GM18907 (cell line): ENCODE data around the gene PLEKHO1.
"Not testable (repeated sequence)": the region's sequence is repeated elsewhere in the genome, so short reads cannot be mapped to it uniquely, and the experiment has no call there.

Source experiments
- ATAC-seq: cut with Tn5 transposase; IDR thresholded peaks from one replicate; pipeline ENCODE4 v1.9.1; 2021; ENCODE audit warnings: mild to moderate bottlenecking, moderate library complexity; ENCODE audit not compliant: unreplicated experiment

The PLEKHO1 gene

DNA sequence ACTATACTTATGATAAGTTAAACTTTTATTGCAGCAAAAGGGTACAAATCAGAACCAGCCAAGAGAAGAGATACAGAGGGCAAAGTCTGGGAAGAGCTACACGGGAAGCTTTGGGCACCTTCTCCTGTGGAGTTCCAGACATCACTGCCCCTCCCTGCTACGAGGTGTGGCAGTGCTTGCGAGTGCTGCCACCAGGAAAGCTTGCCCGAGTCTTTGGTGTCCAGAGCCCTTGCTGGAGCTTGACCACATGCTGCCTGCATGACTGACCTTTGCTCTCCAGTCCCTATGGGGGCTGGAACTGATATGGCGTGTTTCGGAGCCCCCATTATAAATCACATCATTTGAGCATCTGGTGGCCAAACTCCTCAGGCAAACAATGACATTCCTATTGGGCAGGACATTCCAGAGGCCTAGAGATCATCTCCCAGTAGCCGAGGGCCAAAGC is 23.4 kb downstream of the PLEKHO1 start:
- ATAC-seq, result no peak

DNA sequence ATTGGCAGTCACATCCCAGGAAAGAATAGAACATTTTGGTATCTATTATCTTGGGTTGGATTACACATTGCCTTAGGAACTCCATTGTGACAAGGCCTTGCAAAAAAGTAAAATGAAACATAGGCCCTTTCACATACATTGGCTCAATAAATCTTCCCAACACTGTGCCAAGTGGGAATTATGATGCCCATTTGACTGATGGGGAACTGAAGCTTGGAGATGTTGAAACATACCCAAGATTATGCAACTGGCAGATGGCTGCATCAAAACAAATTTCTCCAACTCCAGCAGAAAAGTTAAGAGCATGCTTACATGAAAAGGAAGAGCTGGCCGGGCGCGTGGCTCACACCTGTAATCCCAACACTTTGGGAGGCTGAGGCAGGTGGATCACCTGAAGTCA is 26.9 kb downstream of the PLEKHO1 start:
- ATAC-seq, result no peak

DNA sequence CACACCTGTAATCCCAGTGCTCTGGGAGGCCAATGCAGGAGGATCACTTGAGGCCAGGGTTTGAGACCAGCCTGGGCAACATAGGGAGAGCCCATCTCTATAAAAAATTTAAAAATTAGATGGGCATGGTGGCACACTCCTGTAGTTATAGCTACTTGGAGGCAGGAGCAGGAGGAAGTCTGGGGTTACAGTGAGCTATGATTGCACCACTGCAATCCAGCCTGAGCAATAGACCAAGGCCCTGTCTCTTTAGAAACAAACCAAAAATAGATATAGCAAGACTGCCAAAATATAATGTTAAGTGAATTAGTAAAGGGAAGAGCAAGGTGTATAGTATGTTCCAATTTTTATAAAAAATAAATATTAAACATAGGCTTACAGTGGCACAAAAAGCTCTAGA is 28.8 kb downstream of the PLEKHO1 start:
- no peak for ATAC-seq

DNA sequence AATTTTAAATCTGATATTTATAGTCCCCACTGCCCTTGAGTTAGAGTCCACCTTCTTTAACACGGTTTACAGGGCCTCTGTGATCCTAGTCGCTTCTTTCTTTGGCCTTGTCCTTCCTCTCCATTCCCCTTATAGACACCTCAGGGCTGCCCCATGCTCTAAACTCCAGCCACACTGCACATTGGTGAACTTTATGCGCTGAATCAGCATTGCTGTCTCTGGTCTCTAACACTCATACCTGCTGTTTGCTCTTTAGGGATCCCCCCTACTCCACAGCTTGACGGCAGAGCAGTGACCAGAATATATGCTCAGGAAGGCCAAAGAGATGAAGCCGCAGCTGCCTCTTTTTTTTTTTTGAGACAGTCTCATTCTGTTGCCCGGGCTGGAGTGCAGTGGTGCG is 30.2 kb downstream of the PLEKHO1 start:
- no peak for ATAC-seq

DNA sequence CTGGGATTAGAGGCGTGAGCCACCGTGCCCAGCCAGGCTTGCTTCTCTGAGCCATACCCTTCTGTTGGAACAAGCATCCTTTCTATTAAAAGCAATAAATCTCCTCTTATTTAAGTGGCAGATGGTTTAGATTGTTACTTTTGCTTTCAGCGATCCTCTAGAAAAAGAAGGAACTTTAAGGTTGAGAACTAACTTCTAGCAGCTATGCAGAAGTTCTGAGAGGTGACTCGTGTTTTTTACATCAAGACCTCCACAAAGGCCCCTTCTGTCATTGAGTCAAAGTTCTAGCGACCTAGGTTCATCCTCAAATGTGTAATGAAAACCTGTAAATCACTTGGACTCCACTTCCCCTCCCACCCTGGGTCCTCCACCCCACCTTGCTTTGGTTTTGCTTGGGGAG is 30.8 kb downstream of the PLEKHO1 start:
- ATAC-seq, result no peak

DNA sequence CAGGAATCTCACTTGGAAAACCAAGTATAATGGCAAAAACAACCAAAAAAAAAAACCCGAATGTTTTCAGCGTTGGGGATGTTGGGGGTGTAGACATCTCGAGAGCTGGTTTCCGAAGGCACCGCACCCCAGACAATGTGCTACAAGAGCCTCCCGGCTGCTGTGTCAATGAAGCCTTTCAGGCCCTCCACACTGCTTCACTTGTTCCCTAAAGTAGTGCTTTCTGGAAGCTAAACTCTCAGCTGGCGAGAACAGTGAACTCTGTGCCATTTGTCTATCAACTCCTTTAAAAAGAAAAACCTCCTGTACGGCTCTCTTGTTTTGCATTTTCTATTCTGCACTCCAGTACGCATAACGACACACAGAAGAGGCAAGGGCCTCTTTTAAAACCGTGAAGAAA is 32.5 kb downstream of the PLEKHO1 start:
- ATAC-seq, result no peak

DNA sequence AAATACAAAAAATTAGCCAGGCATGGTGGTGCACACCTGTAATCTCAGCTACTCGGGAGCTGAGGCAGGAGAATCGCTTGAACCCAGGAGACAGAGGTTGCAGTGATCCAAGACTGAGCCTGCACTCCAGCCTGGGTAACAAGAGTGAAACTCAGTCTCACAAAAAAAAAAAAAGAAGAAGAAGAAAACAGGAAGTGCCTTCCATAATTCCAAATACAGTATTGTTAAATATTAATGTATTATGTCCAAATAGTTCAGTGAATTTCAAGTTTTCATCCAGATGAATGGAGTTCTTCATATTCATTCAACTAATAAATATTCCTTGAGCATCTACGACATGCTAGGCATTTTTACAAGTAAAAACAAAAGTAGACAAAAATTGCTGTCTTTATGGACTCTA is 33.3 kb downstream of the PLEKHO1 start:
- no peak for ATAC-seq

DNA sequence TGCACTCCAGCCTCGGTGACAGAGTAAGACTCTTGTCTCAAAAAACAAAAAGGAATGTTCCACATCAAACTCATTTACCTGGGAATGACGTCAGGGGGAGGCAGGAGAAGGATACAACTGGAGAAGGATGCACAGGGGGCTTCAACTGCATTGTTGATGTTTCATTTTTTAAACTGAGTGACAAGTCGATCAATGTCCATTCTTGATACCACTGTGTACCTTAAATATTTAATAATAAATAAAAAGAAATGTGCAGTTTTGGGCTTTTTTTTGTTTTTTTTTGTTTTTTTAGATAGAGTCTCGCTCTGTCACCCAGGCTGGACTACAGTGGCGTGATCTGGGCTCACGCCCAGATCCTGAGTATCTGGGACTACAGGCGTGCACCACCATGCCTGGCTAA is 35.8 kb downstream of the PLEKHO1 start:
- no peak for ATAC-seq

DNA sequence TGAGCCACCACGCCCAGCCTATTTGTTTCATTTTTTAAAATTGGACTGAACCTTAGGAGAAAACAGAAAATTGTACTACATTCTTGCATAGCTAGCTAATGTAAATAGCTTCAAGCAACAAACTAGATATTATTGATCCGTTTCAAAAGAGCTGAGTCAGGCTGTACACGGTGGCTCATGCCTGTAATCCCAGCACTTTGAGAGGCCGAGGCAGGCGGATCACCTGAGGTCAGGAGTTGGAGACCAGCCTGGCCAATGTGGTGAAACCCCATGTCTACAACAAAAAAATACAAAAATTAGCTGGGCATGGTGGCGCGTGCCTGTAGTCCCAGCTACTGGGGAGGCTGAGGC is 36.7 kb downstream of the PLEKHO1 start:
- not testable (repeated sequence) for ATAC-seq

DNA sequence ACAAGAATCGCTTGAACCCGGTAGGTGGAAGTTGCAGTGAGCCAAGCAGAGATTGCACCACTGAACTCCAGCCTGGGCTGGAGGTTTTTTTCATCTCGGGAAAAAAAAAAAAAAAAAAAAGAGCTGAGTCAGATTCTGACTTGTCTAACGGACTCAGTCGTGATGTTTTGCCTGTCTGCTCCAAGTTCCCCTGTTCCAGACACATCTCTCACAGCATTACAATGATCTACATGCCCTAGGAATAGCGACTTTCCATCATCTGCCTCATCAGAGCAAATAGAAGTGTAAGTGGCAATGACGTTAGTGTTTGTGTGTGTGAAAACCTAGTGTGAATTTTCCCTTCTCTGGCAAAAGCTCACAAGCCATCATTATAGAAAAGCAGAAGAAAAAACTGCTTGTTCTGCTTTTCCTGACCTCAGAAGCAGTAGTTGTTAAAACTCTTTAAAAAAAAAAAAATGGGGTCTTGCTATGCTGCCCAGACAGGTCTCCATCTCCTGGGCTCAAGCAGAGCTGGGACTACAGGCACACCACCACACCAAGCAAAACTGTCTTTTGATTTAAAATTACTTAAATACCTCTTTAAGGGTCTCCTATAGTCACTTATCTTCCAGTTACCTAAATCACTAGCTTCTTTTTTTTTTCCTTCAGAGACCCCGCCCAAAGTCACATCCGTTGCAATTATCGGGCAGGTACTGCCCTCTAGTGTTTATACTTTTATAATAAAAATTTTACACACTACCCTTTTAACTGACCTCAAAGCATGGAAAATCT is 37.3 kb downstream of the PLEKHO1 start:
- ATAC-seq, result no peak

DNA sequence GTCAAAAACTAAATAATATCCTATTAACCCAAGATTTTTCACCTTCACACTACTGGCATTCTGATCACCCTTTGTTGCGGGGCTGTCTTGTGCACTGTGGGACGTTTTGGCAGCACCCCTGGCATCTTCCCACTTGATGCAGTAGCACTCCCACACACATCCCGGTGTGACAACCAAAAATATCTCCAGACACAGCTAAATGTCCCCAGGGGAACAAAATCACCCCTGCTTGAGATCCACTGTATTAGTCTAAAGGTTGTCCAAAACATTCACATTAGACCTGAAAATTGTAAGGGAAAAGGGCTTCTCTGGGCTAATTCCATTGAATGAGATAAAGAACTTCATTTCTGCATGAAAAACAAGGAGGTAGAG is 37.8 kb downstream of the PLEKHO1 start:
- ATAC-seq, result no peak

DNA sequence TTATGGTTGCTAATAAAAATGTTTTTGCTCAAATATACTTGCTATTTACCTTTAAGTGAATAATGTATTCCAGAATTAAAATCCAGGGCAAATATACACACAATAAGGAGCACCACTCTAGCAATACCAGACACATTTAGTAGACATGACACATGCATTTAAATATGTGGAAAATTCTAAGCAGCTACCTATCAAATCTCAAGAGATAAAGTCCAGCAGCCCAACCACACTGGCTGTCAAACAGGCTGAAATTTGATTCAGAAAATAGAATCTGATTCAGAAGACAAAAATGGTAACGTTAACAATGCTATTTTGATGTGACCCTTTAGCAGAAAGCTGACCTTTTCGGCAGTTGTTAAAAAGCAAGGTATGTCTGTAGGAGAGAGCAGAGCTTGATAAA is 42.3 kb downstream of the PLEKHO1 start:
- ATAC-seq, result no peak

DNA sequence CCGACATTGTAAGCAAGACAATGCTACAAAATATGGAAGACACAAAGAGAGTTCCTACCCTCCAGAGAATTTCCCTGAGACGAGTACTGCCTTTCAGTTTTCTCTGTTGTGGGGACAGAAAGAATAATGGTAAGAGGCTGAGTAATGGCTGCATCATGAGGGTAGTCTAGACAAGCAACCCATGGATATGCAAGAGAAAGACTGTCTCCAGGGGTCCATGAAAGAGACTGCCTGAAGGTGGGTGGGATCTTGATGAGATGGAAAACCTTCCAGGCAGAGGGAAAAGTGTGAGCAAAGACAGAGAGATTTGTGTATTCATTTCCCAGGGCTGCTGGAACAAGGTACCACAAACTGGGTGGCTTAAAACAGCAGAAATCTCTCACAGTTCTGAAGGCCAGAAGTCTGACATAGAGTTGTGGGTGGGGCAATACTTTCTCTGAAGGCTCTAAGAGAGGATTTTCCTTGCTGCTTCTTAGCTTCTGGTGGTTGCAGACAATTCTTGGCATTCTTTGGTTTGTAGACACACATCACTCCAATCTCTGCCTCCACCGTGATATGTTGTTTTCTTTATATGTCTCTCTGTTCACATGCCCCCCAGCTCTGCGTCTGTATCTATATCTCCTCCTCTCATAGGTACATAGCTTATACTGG is 44.8 kb downstream of the PLEKHO1 start:
- no peak for ATAC-seq

DNA sequence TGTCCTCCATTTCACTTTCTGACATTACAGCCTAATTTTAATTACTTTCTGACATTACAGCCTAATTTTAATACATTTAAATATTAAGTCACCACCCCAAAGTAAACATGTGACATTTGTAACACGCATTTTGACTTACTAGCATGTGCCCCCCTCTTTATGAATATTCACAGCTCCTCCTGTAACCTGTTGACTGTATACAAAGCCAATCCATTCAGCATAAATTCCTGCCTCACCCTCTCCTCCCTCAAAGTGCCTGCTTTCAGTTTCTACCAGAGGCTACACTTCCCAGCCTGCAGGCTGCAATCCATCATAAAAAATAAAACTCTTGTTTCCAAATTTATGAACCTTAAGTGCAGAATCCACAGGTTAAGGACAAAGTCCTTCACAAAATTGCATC is 46.7 kb downstream of the PLEKHO1 start:
- ATAC-seq, result no peak

DNA sequence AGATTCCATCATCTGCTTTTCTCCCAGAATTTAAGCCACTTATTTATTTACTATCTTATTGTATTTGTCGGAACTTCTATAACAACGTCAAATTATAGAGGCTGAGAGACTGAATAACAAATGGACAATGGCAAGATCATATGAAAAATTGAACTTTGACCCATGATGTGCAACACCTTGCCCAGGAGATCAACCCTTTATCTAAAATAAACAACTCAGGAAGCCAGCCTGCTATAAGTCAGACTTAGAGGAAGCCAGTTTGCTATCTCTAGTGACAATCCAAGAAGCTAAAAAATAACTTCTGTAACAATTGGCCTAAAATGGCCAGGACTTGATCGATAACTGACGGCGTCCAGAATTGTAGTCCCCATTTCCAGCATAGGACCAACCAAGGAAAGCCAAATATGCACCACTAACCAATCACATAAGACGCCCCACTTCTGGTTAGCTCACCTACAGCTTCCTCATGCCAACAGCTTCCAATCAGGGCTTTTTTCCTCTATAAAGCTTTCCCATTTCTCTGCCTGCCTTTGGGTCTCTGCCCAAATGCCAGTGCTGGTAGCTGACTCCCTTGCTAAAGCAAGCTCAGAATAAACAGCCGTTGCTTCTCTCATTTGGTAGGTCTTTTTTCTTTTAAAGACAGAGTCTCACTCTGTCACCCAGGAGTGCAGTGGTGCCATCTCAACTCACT is 57.7 kb downstream of the PLEKHO1 start:
- ATAC-seq, result no peak

DNA sequence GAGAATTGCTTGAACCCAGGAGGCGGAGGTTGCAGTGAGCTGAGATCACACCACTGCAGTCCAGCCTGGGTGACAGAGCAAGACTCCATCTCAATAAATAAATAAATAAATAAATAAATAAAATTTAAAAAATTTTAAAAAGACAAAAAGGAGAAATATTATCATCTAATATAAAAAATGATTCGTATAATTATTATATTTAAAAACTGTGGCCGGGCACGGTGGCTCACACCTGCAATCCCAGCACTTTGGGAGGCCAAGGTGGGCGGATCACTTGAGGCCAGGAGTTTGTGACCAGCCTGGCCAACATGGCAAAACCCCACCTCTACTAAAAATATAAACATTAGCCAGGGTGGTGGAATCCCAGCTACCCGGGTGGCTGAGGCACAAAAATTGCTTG is 58.7 kb downstream of the PLEKHO1 start:
- not testable (repeated sequence) for ATAC-seq
